Right lobe of liver (tissue), 6 donors: ENCODE results near the gene PON3. TPM values are rescaled to one million over a fixed set of nuclear protein-coding genes. Genes with fewer than 3 reads are reported as not detected.

Experiments
- ATAC-seq, 4 donors: fragments of 200-7000 bp; cut with Tn5 transposase; one replicate each; pipeline ENCODE4 v1.9.1; 2020; ENCODE audit warnings: mild to moderate bottlenecking in 4 of 4, moderate library complexity in 4 of 4
- DNase-seq, 3 donors: peaks; one replicate each; pipeline ENCODE4 v3.0.0-alpha.2; 2020
- H3K27ac ChIP-seq, 3 donors: fragments of 200-600 bp; one replicate each; pipeline ENCODE4 v1.8.0; 2022
- H3K27me3 ChIP-seq, 2 donors: fragments of 200-600 bp; one replicate each; pipeline ENCODE4 v1.8.0; 2022
- H3K36me3 ChIP-seq, 4 donors: fragments of 200-600 bp; sonication (generic) in 1 of 4; one replicate each; pipeline versions ENCODE4 v1.5.1 to v1.8.0; 2017 to 2022; ENCODE audit warnings: control low read depth in 1 of 4
- H3K4me1 ChIP-seq, 4 donors: fragments of 200-600 bp; sonication (generic) in 1 of 4; one replicate each; pipeline versions ENCODE4 v1.5.1 to v1.8.0; 2017 to 2022; ENCODE audit warnings: control low read depth in 1 of 4
- H3K4me3 ChIP-seq, 3 donors: fragments of 200-600 bp; one replicate each; pipeline ENCODE4 v1.8.0; 2022
- H3K9me3 ChIP-seq, 4 donors: fragments of 200-600 bp; sonication (generic) in 1 of 4; one replicate each; pipeline versions ENCODE4 v1.5.1 to v1.8.0; 2017 to 2022; ENCODE audit warnings: control low read depth in 1 of 4
- POLR2A ChIP-seq: fragments of 450-650 bp; IDR thresholded peaks from one replicate; pipeline ENCODE4 v1.6.1; 2017; ENCODE audit warnings: antibody characterized with exemption, mild to moderate bottlenecking
- WGBS: methylation state at CpG from one replicate; pipeline ENCODE4 v1.1.6; 2018; ENCODE audit warnings: low coverage, low lambda C conversion rate; ENCODE audit not compliant: insufficient coverage; ENCODE audit errors: missing lambda C conversion rate; 5-methylcytosine and 5-hydroxymethylcytosine counted together
- intact Hi-C, 2 donors: fragments of 100-400 bp; cut with DNase I; formaldehyde crosslinking; loops; one replicate each; pipeline versions ENCODE4 v1.11.2 to v1.14.1; 2022
- small RNA-seq, 2 experiments: library from RNA; depleted of rRNA; stranded (forward); fragments of <200 nt; gene quantifications; one replicate each; pipeline ENCODE3, GENCODE V24; 2016
- total RNA-seq, 6 experiments: library from RNA; depleted of rRNA in 2 of 6; stranded (reverse); fragments of >200 nt in 2 of 6; fragmentation: NEBNext Ultra II Directional in 3 of 6; extraction: Animal tissue kit (Norgen Biotek cat#: 25700) in 3 of 6; gene quantifications; one replicate each; pipeline versions ENCODE4 v1.1.0 to v1.2.4, GENCODE V29; 2016 to 2023
- TF ChIP-seq, protein P1 (sequence below), 4 donors: fragments of 200-600 bp in 3 of 4; fragments of 450-650 bp in 1 of 4; IDR thresholded peaks; one replicate each; pipeline versions ENCODE4 v1.5.1 to v1.8.0; 2016 to 2022; ENCODE audit warnings: antibody characterized with exemption in 4 of 4, mild to moderate bottlenecking in 2 of 4
- donor health status: DM: no; HTN: yes; CAD: no.
- donor health status: DM: no; HTN: no; CAD: no.
- donor health status: DM: no; HTN: no; CAD: no.
- donor health status: DM: no; HTN: yes; CAD: no.
- donor health status: DM: no; HTN: yes; CAD: no.

PON3 gene
- total RNA-seq, 6 experiments from 2014 or later, result 149 to 328 (median 193) TPM

- H3K27ac ChIP-seq, result peak overlapping the region in 2 of 3 donors; percentile 86 to 96
- DNase-seq, result no peak
- intact Hi-C loops, result no loop called here
- no peaks in the 10 kb centered on the region for H3K9me3 ChIP-seq
- peaks cover 0 to 46% (median 13%) of the 10 kb centered on the region in 4 donors for H3K4me1 ChIP-seq
- ATAC-seq, result no peak
- peaks cover 0 to 30% (median 9%) of the 10 kb centered on the region in 4 donors for H3K36me3 ChIP-seq
- TF ChIP-seq, protein P1, sequence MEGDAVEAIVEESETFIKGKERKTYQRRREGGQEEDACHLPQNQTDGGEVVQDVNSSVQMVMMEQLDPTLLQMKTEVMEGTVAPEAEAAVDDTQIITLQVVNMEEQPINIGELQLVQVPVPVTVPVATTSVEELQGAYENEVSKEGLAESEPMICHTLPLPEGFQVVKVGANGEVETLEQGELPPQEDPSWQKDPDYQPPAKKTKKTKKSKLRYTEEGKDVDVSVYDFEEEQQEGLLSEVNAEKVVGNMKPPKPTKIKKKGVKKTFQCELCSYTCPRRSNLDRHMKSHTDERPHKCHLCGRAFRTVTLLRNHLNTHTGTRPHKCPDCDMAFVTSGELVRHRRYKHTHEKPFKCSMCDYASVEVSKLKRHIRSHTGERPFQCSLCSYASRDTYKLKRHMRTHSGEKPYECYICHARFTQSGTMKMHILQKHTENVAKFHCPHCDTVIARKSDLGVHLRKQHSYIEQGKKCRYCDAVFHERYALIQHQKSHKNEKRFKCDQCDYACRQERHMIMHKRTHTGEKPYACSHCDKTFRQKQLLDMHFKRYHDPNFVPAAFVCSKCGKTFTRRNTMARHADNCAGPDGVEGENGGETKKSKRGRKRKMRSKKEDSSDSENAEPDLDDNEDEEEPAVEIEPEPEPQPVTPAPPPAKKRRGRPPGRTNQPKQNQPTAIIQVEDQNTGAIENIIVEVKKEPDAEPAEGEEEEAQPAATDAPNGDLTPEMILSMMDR (IDR thresholded peaks at IDR 0.05), result no peak
- no peak for TF ChIP-seq POLR2A
- H3K27me3 ChIP-seq, result no peaks in the 10 kb centered on the region
- 61% methylated on average over 2 of the region's 2 CpGs for WGBS
- no peak overlapping the region for H3K4me3 ChIP-seq
These were observed 79.6 kb downstream of the PON3 start for GRCh38 chr7:95316588-95316987.

GRCh38 chr7:95312561-95312960 lies 83.6 kb downstream of the PON3 start:
- WGBS, result 83% methylated on average over 4 of the region's 4 CpGs
- Histone ChIP-seq H3K9me3 (no peaks in the 10 kb centered on the region), H3K27ac (no peak overlapping the region), H3K4me1 (peaks cover 0 to 13% (median 0%) of the 10 kb centered on the region in 4 donors), H3K4me3 (no peak overlapping the region), H3K27me3 (no peaks in the 10 kb centered on the region), H3K36me3 (peaks cover 0 to 37% (median 10%) of the 10 kb centered on the region in 4 donors)
- ATAC-seq (no peak), DNase-seq (no peak)
- intact Hi-C loops, result no loop called here
- TF ChIP-seq, protein P1 (IDR thresholded peaks at IDR 0.05), result no peak
- no peak for TF ChIP-seq POLR2A

GRCh38 chr7:95311389-95311788 lies 84.8 kb downstream of the PON3 start:
- Histone ChIP-seq H3K9me3 (no peaks in the 10 kb centered on the region), H3K4me1 (peaks cover 0 to 2% (median 0%) of the 10 kb centered on the region in 4 donors), H3K36me3 (peaks cover 0 to 45% (median 8%) of the 10 kb centered on the region in 4 donors), H3K27ac (no peak overlapping the region), H3K27me3 (no peaks in the 10 kb centered on the region), H3K4me3 (no peak overlapping the region)
- TF ChIP-seq, protein P1 (IDR thresholded peaks at IDR 0.05), result peak in 2 of 4 donors; percentile 4 to 10
- TF ChIP-seq POLR2A, result no peak
- WGBS, result 65% methylated on average over 2 of the region's 2 CpGs
- intact Hi-C loops, result no loop called here
- no peak for DNase-seq
- peak; percentile 25 to 73 (median 50) for ATAC-seq

DNA sequence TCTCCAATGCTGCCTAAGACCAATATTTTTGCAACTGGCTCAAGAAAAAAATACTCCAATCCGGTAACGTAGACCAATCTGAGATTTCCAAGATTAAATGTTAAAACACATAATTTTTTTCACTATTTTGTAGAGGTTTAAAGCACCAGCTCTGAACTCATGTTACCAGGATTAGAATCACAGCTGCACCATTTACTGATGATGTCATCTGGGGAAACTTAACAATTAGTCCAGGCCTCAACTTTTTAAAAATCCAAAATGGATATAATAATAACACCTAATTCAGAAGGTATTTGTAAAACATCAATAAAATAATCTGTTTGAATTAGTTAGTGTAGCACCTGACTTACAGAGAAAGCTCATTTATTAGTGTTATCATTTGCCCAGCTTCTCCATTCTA lies 86.2 kb downstream of the PON3 start:
- H3K36me3 ChIP-seq, result peaks cover 0 to 35% (median 2%) of the 10 kb centered on the region in 4 donors
- no peaks in the 10 kb centered on the region for H3K9me3 ChIP-seq
- TF ChIP-seq POLR2A, result no peak
- TF ChIP-seq, protein P1 (IDR thresholded peaks at IDR 0.05), result no peak
- intact Hi-C loops, result no loop called here
- no peaks in the 10 kb centered on the region for H3K4me1 ChIP-seq
- H3K27me3 ChIP-seq, result no peaks in the 10 kb centered on the region
- DNase-seq (no peak), ATAC-seq (no peak)
- WGBS, result 94% methylated on average over 2 of the region's 2 CpGs
- no peak overlapping the region for H3K4me3 ChIP-seq
- no peak overlapping the region for H3K27ac ChIP-seq

Small RNA genes within 50 kb of the gene (small RNA-seq; reads per million reads assigned to genes)
- 0 reads per million in 2 experiments for gene AC004022.2

Other genes with a start within 250 kb of the PON3 start
- 100 to 1,000 TPM in 4 of 6 experiments, 10 to 100 TPM in 2; 85.3 to 677 (median 410) TPM for gene PON1, start 71.8 kb downstream of the PON3 start, total RNA-seq
- gene PON2, start 38.7 kb upstream of the PON3 start, total RNA-seq, result 100 to 1,000 TPM in 4 of 6 experiments, 10 to 100 TPM in 2; 78.6 to 273 (median 127) TPM
- 1 to 10 TPM in 1 of 6 experiments, under 1 TPM in 4, not detected in 1; 0.29 to 3.4 (median 0.49) TPM for gene ASB4, start 89.6 kb upstream of the PON3 start, total RNA-seq
- gene PDK4, start 200.1 kb upstream of the PON3 start, total RNA-seq, result 100 to 1,000 TPM in 1 of 6 experiments, 10 to 100 TPM in 4, 1 to 10 TPM in 1; 7.9 to 109 (median 79.0) TPM